ENCODE data around the gene NFKBIZ.
"Not testable (repeated sequence)": the region's sequence is repeated elsewhere in the genome, so short reads cannot be mapped to it uniquely, and the experiment has no call there.

GRCh38 chr3:101885584-101885983 is 36.3 kb downstream of the NFKBIZ start:
- TF ChIP-seq ATF3 (IDR thresholded peaks at IDR 0.05); CTCF (IDR thresholded peaks at IDR 0.05; ENCODE audit: low read depth, low read length, missing input control); ZBTB33 (IDR thresholded peaks at IDR 0.05); REST (IDR thresholded peaks at IDR 0.05); JUND (IDR thresholded peaks at IDR 0.05); EGR1 (IDR thresholded peaks at IDR 0.05; ENCODE audit: low read depth in 2 of 2); TAF1 (conservative IDR thresholded peaks at IDR 0.05): not testable (repeated sequence)

All from liver (tissue), 3 donors.